Liver (tissue), 9 donors: ENCODE measurements around the gene WNT4. TPM values are rescaled to one million over a fixed set of nuclear protein-coding genes. Genes with fewer than 3 reads are reported as not detected.

Source experiments
- DNase-seq: peaks from one replicate; pipeline ENCODE4 v3.0.0-alpha.2; 2017; ENCODE audit warnings: low spot score
- H3K27ac ChIP-seq, 2 donors: one replicate each; pipeline ENCODE4 v1.7.0; 2013; ENCODE audit warnings: inconsistent platforms in 2 of 2, low read length in 2 of 2, control low read depth in 1 of 2, low read depth in 1 of 2, mild to moderate bottlenecking in 1 of 2
- H3K27me3 ChIP-seq, 4 donors: one replicate each; pipeline versions ENCODE4 v1.6.1 to v1.7.0; 2013; ENCODE audit warnings: low read length in 3 of 4, inconsistent platforms in 1 of 4, mild to moderate bottlenecking in 1 of 4, moderate library complexity in 1 of 4; ENCODE audit not compliant: control insufficient read depth in 4 of 4, insufficient read depth in 4 of 4
- H3K36me3 ChIP-seq, 4 donors: one replicate each; pipeline versions ENCODE4 v1.6.1 to v1.7.0; 2013; ENCODE audit warnings: low read length in 3 of 4, mild to moderate bottlenecking in 3 of 4, low read depth in 1 of 4, moderate library complexity in 1 of 4; ENCODE audit not compliant: control insufficient read depth in 4 of 4, insufficient read depth in 3 of 4
- H3K4me1 ChIP-seq, 4 donors: one replicate each; pipeline versions ENCODE4 v1.6.1 to v1.7.0; 2013; ENCODE audit warnings: low read length in 3 of 4, mild to moderate bottlenecking in 3 of 4, moderate library complexity in 1 of 4; ENCODE audit not compliant: control insufficient read depth in 4 of 4, insufficient read depth in 4 of 4
- H3K4me3 ChIP-seq, 3 donors: one replicate each; pipeline versions ENCODE4 v1.6.1 to v1.7.0; 2013; ENCODE audit warnings: low read length in 3 of 3, control low read depth in 1 of 3, low read depth in 1 of 3, mild to moderate bottlenecking in 1 of 3
- H3K9ac ChIP-seq, 2 donors: one replicate each; pipeline ENCODE4 v1.7.0; 2013; ENCODE audit warnings: low read length in 2 of 2, mild to moderate bottlenecking in 2 of 2, moderate library complexity in 2 of 2, control low read depth in 1 of 2, low read depth in 1 of 2
- H3K9me3 ChIP-seq, 4 donors: one replicate each; pipeline versions ENCODE4 v1.6.1 to v1.7.0; 2013; ENCODE audit warnings: low read length in 3 of 4; ENCODE audit not compliant: control insufficient read depth in 4 of 4
- ATF3 ChIP-seq: IDR thresholded peaks from 2 replicates; pipeline ENCODE4 v1.6.1; 2016; ENCODE audit warnings: antibody characterized with exemption
- CTCF ChIP-seq: fragments of 150-350 bp; IDR thresholded peaks from 2 replicates; pipeline ENCODE4 v1.5.1; 2017; ENCODE audit warnings: improper control_type of control experiment, low read depth, low read length; ENCODE audit not compliant: missing input control
- EGR1 ChIP-seq, 2 donors: IDR thresholded peaks; 2 replicates each; pipeline ENCODE4 v1.6.1; 2016 to 2018; ENCODE audit warnings: antibody characterized with exemption in 2 of 2, low read depth in 2 of 2
- FOXA1 ChIP-seq: IDR thresholded peaks from 2 replicates; pipeline ENCODE4 v1.6.1; 2016; ENCODE audit warnings: antibody characterized with exemption
- FOXA2 ChIP-seq: IDR thresholded peaks from 2 replicates; pipeline ENCODE4 v1.6.1; 2016; ENCODE audit warnings: antibody characterized with exemption
- GABPA ChIP-seq, 2 donors: IDR thresholded peaks in 1 of 2; conservative IDR thresholded peaks in 1 of 2; 2 replicates each; pipeline ENCODE4 v1.6.1; 2016; ENCODE audit warnings: antibody characterized with exemption in 2 of 2, mild to moderate bottlenecking in 1 of 2, moderate library complexity in 1 of 2
- HNF4A ChIP-seq, 2 donors: conservative IDR thresholded peaks; 2 replicates each; pipeline ENCODE4 v1.6.1; 2016; ENCODE audit warnings: antibody characterized with exemption in 2 of 2, mild to moderate bottlenecking in 2 of 2
- HNF4G ChIP-seq: IDR thresholded peaks from 2 replicates; pipeline ENCODE4 v1.6.1; 2016; ENCODE audit warnings: antibody characterized with exemption
- JUND ChIP-seq, 2 donors: IDR thresholded peaks; 2 replicates each; pipeline ENCODE4 v1.6.1; 2016; ENCODE audit warnings: antibody characterized with exemption in 2 of 2
- MAX ChIP-seq: IDR thresholded peaks from 2 replicates; pipeline ENCODE4 v1.6.1; 2016; ENCODE audit warnings: antibody characterized with exemption
- NR2F2 ChIP-seq: IDR thresholded peaks from 2 replicates; pipeline ENCODE4 v1.6.1; 2016; ENCODE audit warnings: antibody characterized with exemption
- RAD21 ChIP-seq, 2 donors: IDR thresholded peaks; 2 replicates each; pipeline ENCODE4 v1.6.1; 2016; ENCODE audit warnings: antibody characterized with exemption in 2 of 2, mild to moderate bottlenecking in 2 of 2
- REST ChIP-seq: IDR thresholded peaks from 2 replicates; pipeline ENCODE4 v1.6.1; 2016; ENCODE audit warnings: antibody characterized with exemption, mild to moderate bottlenecking
- RXRA ChIP-seq, 2 donors: IDR thresholded peaks; 2 replicates each; pipeline ENCODE4 v1.6.1; 2017 to 2018; ENCODE audit warnings: antibody characterized with exemption in 2 of 2, mild to moderate bottlenecking in 1 of 2
- SP1 ChIP-seq: IDR thresholded peaks from 2 replicates; pipeline ENCODE4 v1.6.1; 2018; ENCODE audit warnings: antibody characterized with exemption, mild to moderate bottlenecking
- TAF1 ChIP-seq: conservative IDR thresholded peaks from 2 replicates; pipeline ENCODE4 v1.6.1; 2016; ENCODE audit warnings: antibody characterized with exemption, mild to moderate bottlenecking
- YY1 ChIP-seq: IDR thresholded peaks from 2 replicates; pipeline ENCODE4 v1.6.1; 2016; ENCODE audit warnings: antibody characterized with exemption, mild to moderate bottlenecking
- ZBTB33 ChIP-seq: IDR thresholded peaks from 2 replicates; pipeline ENCODE4 v1.6.1; 2016; ENCODE audit warnings: antibody characterized with exemption
- WGBS: extraction: QIAGEN DNeasy Blood & Tissue Kit; methylation state at CpG from one replicate; pipeline ENCODE4 v1.1.7; 2013; 5-methylcytosine and 5-hydroxymethylcytosine counted together
- polyA plus RNA-seq, 2 donors: library from polyadenylated mRNA; stranded (reverse) in 1 of 2; unstranded in 1 of 2; fragments of 200-250 nt in 1 of 2; fragments of >200 nt in 1 of 2; fragmentation: Nextera tagmentation in 1 of 2; extraction: Ambion mirVana in 1 of 2; gene quantifications; one replicate each; pipeline versions ENCODE4 v1.2.1 to v1.2.3, GENCODE V29; 2013 to 2015
- total RNA-seq, 2 donors: library from RNA; depleted of rRNA; stranded (reverse); fragments of >200 nt; gene quantifications; one replicate each; pipeline ENCODE4 v1.2.3, GENCODE V29; 2014
- donor health status: healthy.
- donor health status: healthy.
- donor health status: healthy.
- donor health status: healthy.
- donor health status: healthy.

WNT4 gene
- total and polyA plus RNA-seq, 4 donors = under 0.01 to 0.09 TPM; not detected in 2

- DNase-seq = no peak
- H3K4me3 ChIP-seq = no peak overlapping the region
- H3K27ac ChIP-seq = no peak overlapping the region
- peaks cover 0 to 2% (median 0%) of the 10 kb centered on the region in 4 donors for H3K36me3 ChIP-seq
- no peaks in the 10 kb centered on the region for H3K27me3 ChIP-seq
- TF ChIP-seq NR2F2 = no peak
- no peak for TF ChIP-seq SP1
- TF ChIP-seq RXRA (IDR thresholded peaks at IDR 0.05) = no peak
- TF ChIP-seq FOXA1 = no peak
- TF ChIP-seq YY1 = no peak
- no peak for TF ChIP-seq RAD21 (IDR thresholded peaks at IDR 0.05)
- no peak for TF ChIP-seq HNF4G
- no peak for TF ChIP-seq REST
- TF ChIP-seq HNF4A (conservative IDR thresholded peaks at IDR 0.05) = no peak
- TF ChIP-seq GABPA (IDR thresholded peaks at IDR 0.05 in 1 of 2, conservative IDR thresholded peaks at IDR 0.05 in 1 of 2) = no peak
- peaks cover 0 to 3% (median 0%) of the 10 kb centered on the region in 4 donors for H3K4me1 ChIP-seq
- 95% methylated on average over 3 of the region's 3 CpGs for WGBS
- H3K9me3 ChIP-seq = no peaks in the 10 kb centered on the region
- H3K9ac ChIP-seq = no peak overlapping the region
Observed at GRCh38 chr1:22111620-22112019, 31.3 kb downstream of the WNT4 start.

GRCh38 chr1:22111115-22111514, 31.8 kb downstream of the WNT4 start:
- Histone ChIP-seq H3K4me1 (peaks cover 0 to 3% (median 0%) of the 10 kb centered on the region in 4 donors), H3K27ac (no peak overlapping the region), H3K4me3 (no peak overlapping the region), H3K9me3 (no peaks in the 10 kb centered on the region), H3K9ac (no peak overlapping the region), H3K36me3 (peaks cover 0 to 2% (median 0%) of the 10 kb centered on the region in 4 donors), H3K27me3 (no peaks in the 10 kb centered on the region)
- TF ChIP-seq NR2F2 (no peak), MAX (no peak), SP1 (no peak), RAD21 (IDR thresholded peaks at IDR 0.05) (no peak), CTCF (no peak), REST (no peak), HNF4A (conservative IDR thresholded peaks at IDR 0.05) (no peak), YY1 (no peak), ZBTB33 (no peak), RXRA (IDR thresholded peaks at IDR 0.05) (no peak), FOXA1 (no peak), GABPA (IDR thresholded peaks at IDR 0.05 in 1 of 2, conservative IDR thresholded peaks at IDR 0.05 in 1 of 2) (no peak), ATF3 (no peak), TAF1 (no peak), EGR1 (IDR thresholded peaks at IDR 0.05; ENCODE audit: low read depth in 2 of 2) (no peak), FOXA2 (no peak), HNF4G (no peak), JUND (IDR thresholded peaks at IDR 0.05) (no peak)
- WGBS = 90% methylated on average over 1 of the region's 1 CpG
- DNase-seq = no peak
